Omental fat pad (tissue), 4 donors: ENCODE data around the gene FRYL. TPM values are rescaled to one million over a fixed set of nuclear protein-coding genes. Genes with fewer than 3 reads are reported as not detected.
A peak's percentile ranks its signal among the peaks of the same experiment; 100 is the strongest.
"Not testable (repeated sequence)": the region's sequence is repeated elsewhere in the genome, so short reads cannot be mapped to it uniquely, and the experiment has no call there.

Experiments
- ATAC-seq: fragments of 150-250 bp; one replicate; pipeline ENCODE4 v1.9.1; 2016; ENCODE audit warnings: mild to moderate bottlenecking, moderate library complexity; ENCODE audit not compliant: low FRiP score
- DNase-seq: peaks from one replicate; pipeline ENCODE4 v3.0.0-alpha.2; 2019; ENCODE audit warnings: low spot score
- CTCF ChIP-seq, 3 donors: fragments of 450-650 bp; IDR thresholded peaks; one replicate each; pipeline ENCODE4 v1.5.1; 2016 to 2017; ENCODE audit warnings: antibody characterized with exemption in 3 of 3, mild to moderate bottlenecking in 3 of 3, moderate library complexity in 2 of 3
- total RNA-seq, 4 donors: library from RNA; depleted of rRNA; stranded (reverse); fragments of >200 nt; gene quantifications; one replicate each; pipeline ENCODE4 v1.1.0, GENCODE V29; 2016

The FRYL gene
- 100 to 1,000 TPM in 1 of 4 donors, 10 to 100 TPM in 3; 45.2 to 143 (median 48.7) TPM for total RNA-seq

- ATAC-seq (peak; percentile 98), DNase-seq (peak; percentile 94)
- no peak for TF ChIP-seq CTCF (IDR thresholded peaks at IDR 0.05)
Observed at GRCh38 chr4:48779998-48780864, at the start of gene FRYL. Gene FRYL (minus strand): TSS chr4:48780279. CDS start chr4:48634410, 145,869 bp downstream.

- ATAC-seq (no peak), DNase-seq (no peak)
- TF ChIP-seq CTCF (IDR thresholded peaks at IDR 0.05), result no peak
Observed at GRCh38 chr4:48827622-48828021, 47.5 kb upstream of the FRYL start.

- DNase-seq, ATAC-seq: not testable (repeated sequence)
Observed at GRCh38 chr4:48821431-48821830, 41.4 kb upstream of the FRYL start.

- ATAC-seq (no peak), DNase-seq (no peak)
- TF ChIP-seq CTCF (IDR thresholded peaks at IDR 0.05), result no peak
Observed at GRCh38 chr4:48816971-48817370, 36.9 kb upstream of the FRYL start.

GRCh38 chr4:48816297-48816696 lies 36.2 kb upstream of the FRYL start:
- ATAC-seq, DNase-seq: not testable (repeated sequence)

GRCh38 chr4:48815483-48815882 lies 35.4 kb upstream of the FRYL start:
- no peak for DNase-seq
- ATAC-seq, result no peak
- TF ChIP-seq CTCF (IDR thresholded peaks at IDR 0.05), result no peak

- ATAC-seq (no peak), DNase-seq (no peak)
- TF ChIP-seq CTCF (IDR thresholded peaks at IDR 0.05), result no peak
Observed at GRCh38 chr4:48813964-48814363, 33.9 kb upstream of the FRYL start.

- no peak for TF ChIP-seq CTCF (IDR thresholded peaks at IDR 0.05)
- ATAC-seq (no peak), DNase-seq (no peak)
Observed at GRCh38 chr4:48812866-48813265, 32.8 kb upstream of the FRYL start.
